NCI-H146 treated with DMSO at 0.1 percent for 48 hours (cell line): ENCODE measurements around the gene IL1RAPL1.
"Not testable (repeated sequence)": the region's sequence is repeated elsewhere in the genome, so short reads cannot be mapped to it uniquely, and the experiment has no call there.

Source experiments
- DNase-seq: peaks from one replicate; lab custom pipeline; 2025; ENCODE audit not compliant: unreplicated experiment; lab: John Stamatoyannopoulos, UW

Gene IL1RAPL1

DNA sequence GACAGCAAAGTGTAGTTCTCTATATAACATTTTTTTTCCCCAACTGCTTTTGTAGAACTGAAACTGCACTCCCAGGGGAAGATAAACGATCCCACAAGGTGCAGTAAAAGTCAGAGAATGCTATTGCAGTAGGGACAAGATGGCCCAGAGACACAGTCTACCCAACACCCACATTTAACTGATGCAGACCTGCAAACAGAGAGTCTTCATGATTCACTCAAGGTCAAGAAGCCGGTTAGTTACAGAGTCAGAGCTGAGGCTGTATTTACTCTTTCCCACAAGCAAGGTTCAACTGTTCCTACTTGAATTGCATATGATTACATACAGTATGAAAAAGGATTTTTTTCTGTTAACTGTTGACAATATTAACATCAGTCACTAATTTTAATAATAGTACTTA is 654.6 kb downstream of the IL1RAPL1 start:
- DNase-seq = no peak

DNA sequence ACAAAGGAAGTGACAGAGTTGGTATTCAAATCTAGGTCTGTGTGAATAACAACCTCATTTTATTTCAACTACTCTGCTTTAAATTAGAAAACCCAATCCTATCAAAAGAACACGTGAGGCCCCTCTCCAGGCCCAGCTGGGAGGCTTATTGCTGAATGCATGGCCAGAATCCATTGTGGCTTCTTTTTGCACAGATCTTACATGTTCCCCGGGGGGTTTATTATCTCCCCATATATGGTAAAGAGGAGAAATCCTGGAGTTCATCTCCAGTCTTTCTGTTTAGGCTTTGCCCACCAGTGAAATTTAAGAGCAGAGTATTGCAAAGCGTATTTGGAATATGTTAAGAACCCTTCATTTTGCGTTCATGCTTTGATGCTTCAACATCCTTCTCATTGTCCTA is 655.6 kb downstream of the IL1RAPL1 start:
- DNase-seq = no peak

DNA sequence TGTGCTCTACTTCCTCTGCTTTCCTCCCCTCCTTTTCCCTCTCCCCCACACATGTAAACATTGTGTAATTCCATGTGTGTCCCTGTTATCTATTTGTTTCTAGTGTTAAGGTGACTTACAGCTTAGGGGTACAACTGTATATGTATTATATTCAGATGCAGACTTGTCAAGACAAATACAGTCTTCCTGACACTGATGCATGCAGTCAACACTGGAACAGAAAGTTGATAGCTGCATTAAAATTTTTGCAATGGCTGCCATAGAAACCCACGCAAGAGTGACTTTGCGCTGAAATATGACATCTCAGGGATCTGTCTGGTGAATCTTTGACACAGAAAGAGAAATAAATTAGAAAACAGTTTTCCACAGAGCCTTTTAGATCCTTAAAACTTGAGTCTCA is 656.7 kb downstream of the IL1RAPL1 start:
- no peak for DNase-seq

DNA sequence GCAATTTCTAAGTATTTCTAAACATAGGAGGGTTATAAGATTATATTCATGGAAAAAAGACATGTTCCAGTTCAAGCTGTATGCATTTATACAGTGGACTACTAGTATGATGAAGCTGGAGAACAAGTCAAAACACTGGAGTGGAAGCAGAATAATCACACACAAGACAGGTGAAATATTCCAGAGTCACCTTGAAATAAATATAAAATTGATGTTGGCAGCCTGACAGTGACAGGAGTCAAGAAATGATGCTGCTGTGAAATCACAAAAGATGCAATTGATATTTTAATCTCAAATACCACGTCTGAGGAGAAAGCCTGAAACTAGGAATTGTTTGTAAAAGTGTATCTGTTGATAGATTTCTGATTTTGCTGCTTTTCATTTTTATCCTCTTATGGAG is 667.3 kb downstream of the IL1RAPL1 start:
- no peak for DNase-seq

DNA sequence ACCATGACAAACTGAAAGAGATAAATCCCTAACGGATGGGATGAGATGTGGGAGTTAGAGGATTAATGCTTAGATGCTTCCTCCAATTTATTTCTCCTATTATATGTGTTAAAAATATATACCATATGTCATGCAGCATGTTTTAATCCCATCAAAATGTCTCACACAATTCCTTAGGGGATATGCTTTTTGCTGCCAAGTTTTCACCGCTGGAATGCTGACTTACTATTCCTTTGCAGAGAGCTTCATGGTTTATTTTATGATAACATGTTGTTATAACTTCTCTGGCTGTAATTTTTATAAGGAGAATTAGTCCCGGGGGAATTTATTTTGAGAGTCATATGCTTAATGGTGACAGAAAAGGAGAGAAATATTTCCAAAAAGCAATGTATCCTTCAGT is 670.3 kb downstream of the IL1RAPL1 start:
- DNase-seq = no peak

DNA sequence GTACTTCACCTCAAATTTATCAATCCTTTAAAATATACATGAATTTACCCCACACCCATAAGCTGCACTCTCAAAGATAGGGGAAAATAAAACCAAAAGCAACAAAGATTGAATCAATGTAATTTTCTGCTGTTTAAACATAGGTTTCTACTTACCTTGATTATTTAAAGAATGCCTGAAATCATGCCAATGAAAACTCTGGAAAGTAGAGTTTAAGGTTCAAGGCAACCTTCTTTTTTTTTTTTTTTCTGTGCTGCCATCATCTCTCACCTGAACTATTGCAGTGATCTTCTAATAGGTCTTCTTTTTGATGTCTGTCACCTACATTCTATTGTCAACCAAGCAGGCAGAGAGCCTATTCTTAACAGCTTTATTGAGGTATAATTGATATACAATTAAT is 682.1 kb downstream of the IL1RAPL1 start:
- no peak for DNase-seq

DNA sequence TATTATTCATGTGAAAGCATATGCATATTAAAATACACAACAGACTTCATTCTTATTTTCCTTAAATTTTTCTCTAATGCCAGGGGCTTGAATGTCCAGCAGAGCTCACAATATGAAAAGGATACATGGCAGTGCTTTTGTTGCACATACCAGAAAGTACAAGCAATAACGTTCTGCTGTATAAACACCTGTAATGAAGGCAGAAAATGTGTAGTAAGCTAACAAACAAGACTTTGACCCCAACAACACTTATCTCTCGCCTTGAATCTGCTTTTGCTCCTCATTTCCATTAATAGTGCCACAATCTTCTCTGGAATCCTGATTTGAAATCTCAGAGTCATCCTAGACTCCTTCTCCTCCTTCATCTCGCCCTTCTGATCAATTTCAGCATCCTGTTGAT is 687.3 kb downstream of the IL1RAPL1 start:
- no peak for DNase-seq

DNA sequence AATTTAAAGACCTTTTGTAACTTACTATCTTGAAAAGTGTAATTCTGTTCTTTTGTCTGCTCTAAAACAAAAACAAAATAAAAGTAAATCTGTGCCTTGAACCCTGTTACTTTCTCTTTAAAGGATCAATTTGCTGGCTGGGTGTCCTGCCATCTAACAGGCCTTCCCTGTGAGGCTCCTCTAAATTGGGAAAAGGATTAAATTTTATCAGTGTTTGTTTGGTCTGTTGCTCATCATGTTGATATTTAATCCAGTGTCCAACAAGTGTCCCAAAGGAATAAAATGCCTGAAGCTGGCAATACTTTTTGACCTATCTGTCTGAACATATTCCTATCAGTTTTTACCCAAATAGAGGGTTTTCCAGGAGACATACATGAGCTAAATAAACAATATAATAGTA is 688.7 kb downstream of the IL1RAPL1 start:
- DNase-seq = no peak

DNA sequence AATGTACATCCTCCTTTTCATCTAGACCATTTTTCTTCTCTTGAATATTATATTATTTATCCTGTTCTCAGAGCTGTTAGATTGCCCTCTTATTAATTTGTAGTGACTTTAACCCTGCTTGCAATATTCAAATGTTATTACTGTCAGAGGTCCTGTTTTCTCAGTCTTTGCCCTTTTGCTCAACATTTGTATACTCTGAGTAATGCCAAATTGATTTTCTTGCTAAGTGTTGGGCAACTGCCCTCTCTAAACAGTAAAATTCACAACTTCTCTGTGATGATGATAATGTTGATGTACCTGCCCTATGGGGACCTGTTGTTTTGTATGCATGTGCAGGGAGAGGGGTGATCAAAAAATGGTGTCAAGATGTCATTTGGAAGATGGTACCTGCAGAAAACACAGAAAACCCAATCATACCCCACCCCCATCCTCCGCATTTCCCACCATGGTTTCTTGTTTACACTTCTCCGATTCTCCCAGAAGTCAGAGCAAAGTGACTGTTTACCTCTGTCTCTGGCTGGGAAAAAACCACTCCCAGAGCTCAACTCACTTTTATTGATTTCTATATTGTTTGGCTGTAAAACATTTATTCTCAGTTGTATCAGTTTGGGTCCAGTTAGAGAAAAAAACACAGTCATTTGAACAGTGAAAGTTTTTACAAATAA is 694.0 kb downstream of the IL1RAPL1 start:
- no peak for DNase-seq

DNA sequence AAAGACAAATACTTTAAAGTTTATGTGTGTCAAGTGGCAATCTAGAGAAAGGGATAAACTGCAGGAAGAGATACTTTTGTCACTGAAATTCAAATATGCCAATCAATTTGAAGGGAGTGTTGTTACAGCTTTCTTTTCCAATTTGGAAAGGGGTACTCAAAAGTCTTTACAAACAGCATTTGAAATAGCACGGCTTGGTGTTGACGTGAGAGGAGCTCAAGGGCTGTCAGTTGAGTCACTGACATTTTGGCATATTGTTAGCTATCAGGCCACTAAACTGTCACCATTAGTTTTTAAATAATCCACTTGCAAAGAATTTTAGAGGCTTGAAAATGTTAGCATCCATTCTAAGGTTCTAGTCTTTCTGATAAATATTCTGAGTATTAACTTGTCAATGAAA is 698.4 kb downstream of the IL1RAPL1 start:
- DNase-seq = no peak

DNA sequence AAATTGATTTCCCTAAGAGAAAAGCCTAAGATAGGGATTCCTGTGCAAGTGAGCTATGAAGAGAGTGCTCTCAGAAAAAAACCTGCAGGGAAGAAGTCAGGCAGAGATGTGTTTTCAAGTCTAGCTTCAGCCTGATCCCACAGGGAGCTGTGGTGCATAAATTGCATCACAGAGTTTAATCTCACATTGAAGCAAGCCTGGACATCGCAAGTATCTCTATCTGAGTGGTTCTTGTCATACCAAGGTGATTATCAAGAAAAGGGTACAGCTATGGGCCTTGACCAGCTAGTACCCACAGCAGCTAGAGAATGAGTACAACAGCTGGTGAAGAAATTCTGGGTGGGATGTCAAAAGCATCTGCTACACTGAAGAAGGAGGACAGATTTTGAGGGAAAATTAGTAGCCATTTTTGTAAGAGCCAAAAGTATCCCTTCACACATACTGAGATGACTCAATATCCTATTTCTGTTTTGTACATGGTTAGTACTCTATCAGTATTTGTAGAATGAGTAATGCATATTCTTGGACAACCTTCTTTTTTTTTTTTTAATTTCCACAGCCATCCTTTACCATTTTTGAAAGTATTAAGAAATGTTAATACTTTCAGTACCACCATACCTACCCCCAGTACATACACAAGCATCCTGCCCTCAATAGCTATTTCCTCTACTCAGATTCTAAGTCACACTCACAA is 708.9 kb downstream of the IL1RAPL1 start:
- DNase-seq = no peak

DNA sequence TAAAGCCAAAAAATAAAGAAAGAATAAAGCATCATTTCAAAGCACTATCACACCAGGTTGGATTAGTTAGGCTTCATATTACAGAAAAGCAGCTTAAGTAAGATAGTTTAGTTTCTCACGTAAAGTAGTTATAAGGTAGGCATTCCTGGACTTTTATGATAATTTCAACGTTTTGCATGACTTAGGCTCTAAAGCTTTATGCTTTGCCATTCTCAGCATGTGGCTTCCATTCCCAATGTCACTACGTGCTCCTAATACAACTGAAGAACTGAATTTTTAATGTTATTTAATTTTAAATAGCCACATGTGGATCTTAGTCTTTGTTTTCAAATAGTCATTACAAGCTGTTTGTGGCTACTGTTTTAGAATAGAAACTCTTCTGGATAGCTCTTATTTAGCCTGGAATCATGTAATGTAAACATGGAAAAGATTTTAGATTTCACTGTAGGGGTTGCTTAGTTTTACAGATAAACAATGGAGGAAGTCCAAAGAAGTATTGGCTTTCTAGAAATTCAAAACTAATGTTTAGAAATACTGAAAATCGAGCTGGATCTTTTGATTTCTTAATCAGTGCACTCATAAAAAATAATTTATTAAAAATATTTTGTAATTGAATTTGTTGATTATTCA is 710.0 kb downstream of the IL1RAPL1 start:
- no peak for DNase-seq

DNA sequence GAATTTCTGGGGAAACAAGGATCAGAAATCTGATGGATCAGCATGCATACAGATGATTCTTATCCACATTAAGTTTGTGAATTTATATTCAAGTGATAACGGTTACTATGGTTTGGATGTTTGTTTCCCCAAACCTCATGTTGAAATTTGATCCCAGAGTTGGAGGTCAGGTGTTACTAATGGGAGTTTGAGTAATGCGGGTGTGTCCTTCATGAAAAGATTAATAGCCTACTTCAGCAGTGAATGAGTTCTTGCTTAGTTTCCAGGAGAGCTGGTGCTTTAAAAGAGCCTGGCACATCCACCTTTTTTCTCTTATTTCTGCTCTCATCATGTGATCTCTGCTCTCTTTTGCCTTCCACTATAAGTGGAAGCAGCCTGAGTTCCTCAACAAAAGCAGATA is 712.4 kb downstream of the IL1RAPL1 start:
- no peak for DNase-seq

DNA sequence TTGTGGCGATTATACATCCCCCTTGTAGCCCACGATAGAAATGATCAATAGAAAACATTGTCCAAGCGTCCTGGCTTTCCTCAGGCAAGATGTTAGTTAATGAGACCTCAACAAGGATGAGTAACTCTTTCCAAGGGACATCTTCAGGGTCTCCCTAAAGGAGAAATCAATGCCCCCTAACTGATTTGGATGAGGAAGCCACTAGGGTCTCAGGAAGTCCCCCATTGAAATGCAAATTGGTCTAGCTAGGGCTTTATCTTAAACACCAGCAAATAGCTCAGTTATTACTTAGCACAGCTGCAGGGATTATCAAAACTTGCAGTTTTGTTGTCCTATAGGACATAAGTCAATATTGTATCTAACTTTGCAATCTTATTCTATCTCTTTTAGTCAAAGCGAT is 721.5 kb downstream of the IL1RAPL1 start:
- DNase-seq = no peak

DNA sequence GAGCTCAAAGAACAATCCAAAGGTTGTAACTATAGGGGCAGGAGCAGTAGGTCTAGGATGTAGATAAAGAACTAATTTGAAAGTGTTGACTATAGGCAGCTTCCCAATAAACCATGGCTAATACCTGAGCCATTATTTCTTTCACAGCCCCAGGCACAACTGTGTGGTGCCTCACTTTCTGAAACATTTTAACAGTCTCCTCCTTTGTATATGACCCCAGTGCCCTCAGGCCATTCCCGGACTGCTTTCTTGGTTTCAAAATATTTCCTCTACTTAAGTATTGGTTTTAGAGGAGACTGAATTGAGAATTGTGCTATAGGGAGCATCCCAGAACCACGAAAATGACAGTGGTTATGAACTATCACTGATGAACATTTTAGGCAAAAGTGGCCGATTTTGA is 728.7 kb downstream of the IL1RAPL1 start:
- no peak for DNase-seq

DNA sequence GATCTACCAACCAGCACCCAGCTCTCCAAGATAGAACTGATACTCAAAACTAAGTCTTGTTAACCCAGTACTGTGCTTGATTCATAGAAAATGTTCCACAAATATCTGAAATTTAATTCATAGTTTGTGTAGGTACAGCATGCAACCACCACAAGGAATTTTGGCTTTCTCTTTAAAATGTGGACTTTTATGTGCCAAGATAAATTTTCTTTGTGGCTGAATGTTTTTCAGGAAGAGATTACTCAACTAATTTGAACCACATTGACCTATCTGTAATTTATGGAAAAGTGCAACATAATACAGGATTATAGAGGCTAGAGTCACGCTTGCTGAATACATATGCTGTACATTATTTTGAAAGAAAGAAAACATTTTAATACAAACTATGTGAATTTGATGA is 730.8 kb downstream of the IL1RAPL1 start:
- no peak for DNase-seq

DNA sequence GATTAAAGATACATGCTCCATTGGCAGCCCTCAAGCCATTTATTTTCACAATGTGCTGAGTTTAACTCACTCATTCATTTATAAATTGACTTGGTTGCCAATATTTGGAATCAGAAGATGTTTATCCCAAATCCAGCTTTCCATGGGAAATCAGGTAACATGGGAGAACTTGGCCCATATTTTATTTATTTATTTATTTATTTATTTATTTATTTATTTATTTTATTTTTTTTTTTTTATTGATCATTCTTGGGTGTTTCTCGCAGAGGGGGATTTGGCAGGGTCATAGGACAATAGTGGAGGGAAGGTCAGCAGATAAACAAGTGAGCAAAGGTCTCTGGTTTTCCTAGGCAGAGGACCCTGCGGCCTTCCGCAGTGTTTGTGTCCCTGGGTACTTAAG is 745.2 kb downstream of the IL1RAPL1 start:
- not testable (repeated sequence) for DNase-seq

DNA sequence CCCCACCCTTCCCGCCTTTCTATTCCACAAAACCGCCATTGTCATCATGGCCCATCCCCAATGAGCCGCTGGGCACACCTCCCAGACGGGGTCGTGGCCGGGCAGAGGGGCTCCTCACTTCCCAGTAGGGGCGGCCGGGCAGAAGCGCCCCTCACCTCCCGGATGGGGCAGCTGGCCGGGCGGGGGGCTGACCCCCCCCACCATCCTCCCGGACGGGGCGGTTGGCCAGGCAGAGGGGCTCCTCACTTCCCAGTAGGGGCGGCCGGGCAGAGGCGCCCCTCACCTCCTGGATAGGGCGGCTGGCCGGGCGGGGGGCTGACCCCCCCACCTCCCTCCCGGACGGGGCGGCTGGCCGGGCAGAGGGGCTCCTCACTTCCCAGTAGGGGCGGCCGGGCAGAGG is 745.8 kb downstream of the IL1RAPL1 start:
- not testable (repeated sequence) for DNase-seq

DNA sequence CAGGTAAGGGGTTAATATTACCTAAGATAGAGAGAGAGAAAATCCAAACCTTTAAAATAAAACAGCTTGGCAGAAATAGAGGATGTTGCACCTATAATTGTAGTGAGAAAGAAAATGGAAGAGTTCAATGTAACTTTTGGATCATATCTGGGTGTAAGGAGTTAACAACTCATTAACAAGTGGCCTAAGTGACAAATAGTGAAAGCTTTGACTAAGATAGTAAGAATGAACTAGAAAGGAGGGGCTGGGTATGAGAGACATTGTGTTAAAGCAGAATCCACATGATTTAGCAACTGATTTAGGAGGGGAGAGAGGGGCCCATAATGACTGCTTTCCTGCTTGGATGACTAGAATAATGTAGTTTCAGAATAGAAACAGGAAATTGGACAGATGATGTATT is 761.0 kb downstream of the IL1RAPL1 start:
- no peak for DNase-seq

DNA sequence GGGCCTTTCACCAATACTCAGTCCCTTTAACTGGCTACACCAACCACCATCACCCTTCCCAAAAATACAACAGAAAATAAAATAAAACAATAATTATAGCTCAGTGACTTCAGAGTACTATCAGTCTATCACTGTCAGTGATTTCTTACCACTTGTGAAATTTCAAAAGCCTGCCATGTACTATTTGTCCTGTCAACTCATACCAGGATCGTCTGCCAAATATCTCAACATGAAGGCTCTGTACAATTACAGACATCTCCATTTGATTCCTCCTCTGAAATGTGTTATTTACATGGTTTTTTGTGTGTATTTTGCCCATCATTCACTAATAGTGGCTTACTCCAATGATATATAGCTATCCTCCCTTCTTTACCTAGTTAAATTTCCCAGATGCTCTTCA is 772.0 kb downstream of the IL1RAPL1 start:
- no peak for DNase-seq

DNA sequence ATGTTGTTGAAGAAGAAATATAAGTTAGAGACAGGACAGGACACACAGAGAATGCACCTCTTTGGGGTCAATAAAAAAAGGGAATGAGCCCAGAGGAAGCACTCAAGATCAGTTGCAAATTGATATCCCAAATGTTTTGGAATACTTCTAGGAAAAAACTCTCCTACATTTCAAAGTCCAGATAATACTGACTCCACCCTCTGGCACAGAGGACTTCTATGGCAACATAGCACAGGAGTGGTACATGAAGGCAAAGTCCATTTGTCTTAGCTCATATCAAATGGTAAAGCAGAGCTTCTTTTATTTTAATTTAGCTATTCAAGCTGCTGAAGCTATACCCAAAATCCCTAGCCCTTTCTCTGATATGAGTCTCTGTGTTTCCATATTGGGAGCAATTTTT is 787.5 kb downstream of the IL1RAPL1 start:
- not testable (repeated sequence) for DNase-seq

DNA sequence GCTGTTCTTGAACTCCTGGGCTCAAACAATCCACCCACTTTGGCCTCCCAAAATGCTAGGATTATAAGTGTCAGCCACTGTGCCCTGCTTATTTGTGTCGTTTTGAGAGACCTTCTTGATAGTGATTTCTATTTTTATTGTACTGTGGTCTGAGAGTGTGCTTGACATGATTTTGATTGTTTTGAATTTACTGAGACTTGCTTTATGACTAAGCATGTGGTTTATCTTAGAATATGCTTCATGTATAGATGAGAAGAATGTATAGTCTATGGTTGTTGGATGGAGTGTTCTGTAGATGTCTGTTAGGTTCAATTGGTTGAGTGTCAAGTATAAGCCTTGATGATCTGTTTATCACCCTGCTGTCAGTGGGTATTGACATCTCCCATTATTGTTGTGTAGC is 789.3 kb downstream of the IL1RAPL1 start:
- no peak for DNase-seq

DNA sequence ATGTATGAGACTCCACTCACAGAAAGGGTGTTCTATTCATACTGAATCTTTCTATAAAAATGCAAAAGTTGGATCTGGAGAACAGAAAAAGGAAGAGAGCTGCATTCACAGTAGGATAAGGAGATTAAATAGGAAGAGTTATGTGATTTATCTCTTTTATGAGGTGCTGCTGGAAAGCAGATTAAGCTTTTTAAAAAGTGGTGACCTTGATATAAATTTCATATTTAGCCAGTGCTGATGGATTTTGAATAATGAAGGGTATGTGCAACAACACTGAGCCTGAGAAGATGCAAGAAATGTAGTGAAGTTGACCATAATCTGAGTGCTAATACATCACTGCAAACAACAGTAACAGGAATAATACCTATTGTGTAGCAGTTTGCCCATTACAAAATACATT is 795.6 kb downstream of the IL1RAPL1 start:
- no peak for DNase-seq
